HEK293 (cell line): ENCODE measurements around the gene ZNF536.

Experiments used
- ELK4 ChIP-seq: IDR thresholded peaks from 2 replicates; pipeline ENCODE4 v1.6.1; 2011; ENCODE audit warnings: mild to moderate bottlenecking, low read depth, low read length, borderline replicate concordance
- GLIS2 ChIP-seq: fragments of 450-650 bp; formaldehyde crosslinking; IDR thresholded peaks from 2 replicates; pipeline ENCODE4 v1.5.1; 2016; ENCODE audit warnings: missing biosample characterization, missing genetic modification characterization
- PRDM2 ChIP-seq: fragments of 450-650 bp; formaldehyde crosslinking; IDR thresholded peaks from 2 replicates; pipeline ENCODE4 v1.5.1; 2016; ENCODE audit warnings: missing biosample characterization, missing genetic modification characterization, borderline replicate concordance
- PRDM6 ChIP-seq: fragments of 450-650 bp; formaldehyde crosslinking; IDR thresholded peaks from 2 replicates; pipeline ENCODE4 v1.5.1; 2017; ENCODE audit warnings: missing biosample characterization, missing genetic modification characterization
- REPIN1 ChIP-seq: fragments of 450-650 bp; formaldehyde crosslinking; IDR thresholded peaks from 2 replicates; pipeline ENCODE4 v1.5.1; 2017; ENCODE audit warnings: missing biosample characterization, missing genetic modification characterization, low read depth
- SCRT1 ChIP-seq: fragments of 450-650 bp; formaldehyde crosslinking; IDR thresholded peaks from 2 replicates; pipeline ENCODE4 v1.5.1; 2016; ENCODE audit warnings: missing biosample characterization, missing genetic modification characterization, borderline replicate concordance
- SP2 ChIP-seq: fragments of 450-650 bp; formaldehyde crosslinking; IDR thresholded peaks from 2 replicates; pipeline ENCODE4 v1.5.1; 2016; ENCODE audit warnings: missing biosample characterization, missing genetic modification characterization
- ZIC2 ChIP-seq: fragments of 450-650 bp; formaldehyde crosslinking; IDR thresholded peaks from 2 replicates; pipeline ENCODE4 v1.5.1; 2016; ENCODE audit warnings: missing biosample characterization, missing genetic modification characterization
- ZNF140 ChIP-seq: fragments of 450-650 bp; formaldehyde crosslinking; IDR thresholded peaks from 2 replicates; pipeline ENCODE4 v1.5.1; 2016; ENCODE audit warnings: missing biosample characterization, missing genetic modification characterization
- ZNF23 ChIP-seq: fragments of 450-650 bp; formaldehyde crosslinking; IDR thresholded peaks from 2 replicates; pipeline ENCODE4 v1.5.1; 2016; ENCODE audit warnings: missing biosample characterization, missing genetic modification characterization, borderline replicate concordance
- ZNF24 ChIP-seq: fragments of 450-650 bp; formaldehyde crosslinking; IDR thresholded peaks from 2 replicates; pipeline ENCODE4 v1.5.1; 2016; ENCODE audit warnings: missing biosample characterization, missing genetic modification characterization
- ZNF302 ChIP-seq: fragments of 450-650 bp; formaldehyde crosslinking; IDR thresholded peaks from 2 replicates; pipeline ENCODE4 v1.5.1; 2016; ENCODE audit warnings: missing biosample characterization, missing genetic modification characterization, low read depth
- ZNF341 ChIP-seq: fragments of 450-650 bp; formaldehyde crosslinking; IDR thresholded peaks from 2 replicates; pipeline ENCODE4; 2016; ENCODE audit warnings: low read depth, missing biosample characterization, missing genetic modification characterization
- ZNF501 ChIP-seq: fragments of 450-650 bp; formaldehyde crosslinking; IDR thresholded peaks from 2 replicates; pipeline ENCODE4 v1.5.1; 2016; ENCODE audit warnings: missing biosample characterization, missing genetic modification characterization
- ZNF510 ChIP-seq: fragments of 450-650 bp; formaldehyde crosslinking; IDR thresholded peaks from 2 replicates; pipeline ENCODE4 v1.5.1; 2018; ENCODE audit warnings: mild to moderate bottlenecking, missing genetic modification characterization, missing biosample characterization; ENCODE audit not compliant: insufficient replicate concordance
- ZNF585B ChIP-seq: fragments of 450-650 bp; formaldehyde crosslinking; IDR thresholded peaks from 2 replicates; pipeline ENCODE4 v1.5.1; 2016; ENCODE audit warnings: missing biosample characterization, missing genetic modification characterization
- ZNF768 ChIP-seq: fragments of 450-650 bp; formaldehyde crosslinking; IDR thresholded peaks from 2 replicates; pipeline ENCODE4 v1.5.1; 2018; ENCODE audit warnings: missing biosample characterization, mild to moderate bottlenecking, missing genetic modification characterization
- ZSCAN30 ChIP-seq: fragments of 450-650 bp; IDR thresholded peaks from 2 replicates; pipeline ENCODE4 v1.5.1; 2018; ENCODE audit warnings: missing biosample characterization, mild to moderate bottlenecking, missing genetic modification characterization, moderate library complexity
- TF ChIP-seq, protein P1 (sequence below): fragments of 450-650 bp; formaldehyde crosslinking; IDR thresholded peaks from 2 replicates; pipeline ENCODE4 v1.5.1; 2017; ENCODE audit warnings: missing biosample characterization, missing genetic modification characterization
- TF ChIP-seq, protein P2 (sequence below): fragments of 450-650 bp; IDR thresholded peaks from 2 replicates; pipeline ENCODE4 v1.5.1; 2018; ENCODE audit warnings: missing biosample characterization, missing genetic modification characterization
- TF ChIP-seq, protein P3 (sequence below): fragments of 450-650 bp; IDR thresholded peaks from 2 replicates; pipeline ENCODE4 v1.5.1; 2018; ENCODE audit warnings: missing biosample characterization, mild to moderate bottlenecking, missing genetic modification characterization
- TF ChIP-seq, protein P4 (sequence below): fragments of 450-650 bp; formaldehyde crosslinking; IDR thresholded peaks from 2 replicates; pipeline ENCODE4 v1.5.1; 2016; ENCODE audit warnings: missing biosample characterization, missing genetic modification characterization, borderline replicate concordance

Gene ZNF536

GRCh38 chr19:30450100-30450499 lies 77.9 kb downstream of the ZNF536 start (continued):
- TF ChIP-seq, protein P1, sequence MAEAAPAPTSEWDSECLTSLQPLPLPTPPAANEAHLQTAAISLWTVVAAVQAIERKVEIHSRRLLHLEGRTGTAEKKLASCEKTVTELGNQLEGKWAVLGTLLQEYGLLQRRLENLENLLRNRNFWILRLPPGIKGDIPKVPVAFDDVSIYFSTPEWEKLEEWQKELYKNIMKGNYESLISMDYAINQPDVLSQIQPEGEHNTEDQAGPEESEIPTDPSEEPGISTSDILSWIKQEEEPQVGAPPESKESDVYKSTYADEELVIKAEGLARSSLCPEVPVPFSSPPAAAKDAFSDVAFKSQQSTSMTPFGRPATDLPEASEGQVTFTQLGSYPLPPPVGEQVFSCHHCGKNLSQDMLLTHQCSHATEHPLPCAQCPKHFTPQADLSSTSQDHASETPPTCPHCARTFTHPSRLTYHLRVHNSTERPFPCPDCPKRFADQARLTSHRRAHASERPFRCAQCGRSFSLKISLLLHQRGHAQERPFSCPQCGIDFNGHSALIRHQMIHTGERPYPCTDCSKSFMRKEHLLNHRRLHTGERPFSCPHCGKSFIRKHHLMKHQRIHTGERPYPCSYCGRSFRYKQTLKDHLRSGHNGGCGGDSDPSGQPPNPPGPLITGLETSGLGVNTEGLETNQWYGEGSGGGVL (tag by site-specific recombination), result peak; percentile 62
- TF ChIP-seq ELK4, result no peak
- TF ChIP-seq, protein P2, sequence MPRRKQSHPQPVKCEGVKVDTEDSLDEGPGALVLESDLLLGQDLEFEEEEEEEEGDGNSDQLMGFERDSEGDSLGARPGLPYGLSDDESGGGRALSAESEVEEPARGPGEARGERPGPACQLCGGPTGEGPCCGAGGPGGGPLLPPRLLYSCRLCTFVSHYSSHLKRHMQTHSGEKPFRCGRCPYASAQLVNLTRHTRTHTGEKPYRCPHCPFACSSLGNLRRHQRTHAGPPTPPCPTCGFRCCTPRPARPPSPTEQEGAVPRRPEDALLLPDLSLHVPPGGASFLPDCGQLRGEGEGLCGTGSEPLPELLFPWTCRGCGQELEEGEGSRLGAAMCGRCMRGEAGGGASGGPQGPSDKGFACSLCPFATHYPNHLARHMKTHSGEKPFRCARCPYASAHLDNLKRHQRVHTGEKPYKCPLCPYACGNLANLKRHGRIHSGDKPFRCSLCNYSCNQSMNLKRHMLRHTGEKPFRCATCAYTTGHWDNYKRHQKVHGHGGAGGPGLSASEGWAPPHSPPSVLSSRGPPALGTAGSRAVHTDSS (tag by site-specific recombination), result no peak
- TF ChIP-seq, protein P3, sequence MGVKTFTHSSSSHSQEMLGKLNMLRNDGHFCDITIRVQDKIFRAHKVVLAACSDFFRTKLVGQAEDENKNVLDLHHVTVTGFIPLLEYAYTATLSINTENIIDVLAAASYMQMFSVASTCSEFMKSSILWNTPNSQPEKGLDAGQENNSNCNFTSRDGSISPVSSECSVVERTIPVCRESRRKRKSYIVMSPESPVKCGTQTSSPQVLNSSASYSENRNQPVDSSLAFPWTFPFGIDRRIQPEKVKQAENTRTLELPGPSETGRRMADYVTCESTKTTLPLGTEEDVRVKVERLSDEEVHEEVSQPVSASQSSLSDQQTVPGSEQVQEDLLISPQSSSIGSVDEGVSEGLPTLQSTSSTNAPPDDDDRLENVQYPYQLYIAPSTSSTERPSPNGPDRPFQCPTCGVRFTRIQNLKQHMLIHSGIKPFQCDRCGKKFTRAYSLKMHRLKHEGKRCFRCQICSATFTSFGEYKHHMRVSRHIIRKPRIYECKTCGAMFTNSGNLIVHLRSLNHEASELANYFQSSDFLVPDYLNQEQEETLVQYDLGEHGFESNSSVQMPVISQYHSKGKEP (tag by site-specific recombination), result peak; percentile 64; the same call in 1 of the 2 replicates
- peak; percentile 89 for TF ChIP-seq SCRT1
- no peak for TF ChIP-seq ZNF23
- TF ChIP-seq ZNF341 (tag by site-specific recombination), result peak; percentile 95
- no peak for TF ChIP-seq ZNF501 (tag by site-specific recombination)
- peak; percentile 83 for TF ChIP-seq ZIC2 (tag by site-specific recombination)
- no peak for TF ChIP-seq ZNF24 (tag by site-specific recombination)
- TF ChIP-seq ZNF585B (tag by site-specific recombination), result no peak
- no peak for TF ChIP-seq ZNF140 (tag by site-specific recombination)
- no peak for TF ChIP-seq ZNF302
- TF ChIP-seq PRDM2 (tag by site-specific recombination), result no peak
- TF ChIP-seq GLIS2, result peak; percentile 65
- TF ChIP-seq ZNF768 (tag by site-specific recombination), result no peak
- TF ChIP-seq ZNF510 (tag by site-specific recombination), result no peak
- no peak for TF ChIP-seq SP2 (tag by site-specific recombination)
- TF ChIP-seq PRDM6 (tag by site-specific recombination), result 0 out of 2 replicates have a peak, but pooled peaks have one; percentile 31
- no peak for TF ChIP-seq REPIN1 (tag by site-specific recombination)
- TF ChIP-seq ZSCAN30 (tag by site-specific recombination), result peak; percentile 58; the same call in 1 of the 2 replicates
- TF ChIP-seq, protein P4, sequence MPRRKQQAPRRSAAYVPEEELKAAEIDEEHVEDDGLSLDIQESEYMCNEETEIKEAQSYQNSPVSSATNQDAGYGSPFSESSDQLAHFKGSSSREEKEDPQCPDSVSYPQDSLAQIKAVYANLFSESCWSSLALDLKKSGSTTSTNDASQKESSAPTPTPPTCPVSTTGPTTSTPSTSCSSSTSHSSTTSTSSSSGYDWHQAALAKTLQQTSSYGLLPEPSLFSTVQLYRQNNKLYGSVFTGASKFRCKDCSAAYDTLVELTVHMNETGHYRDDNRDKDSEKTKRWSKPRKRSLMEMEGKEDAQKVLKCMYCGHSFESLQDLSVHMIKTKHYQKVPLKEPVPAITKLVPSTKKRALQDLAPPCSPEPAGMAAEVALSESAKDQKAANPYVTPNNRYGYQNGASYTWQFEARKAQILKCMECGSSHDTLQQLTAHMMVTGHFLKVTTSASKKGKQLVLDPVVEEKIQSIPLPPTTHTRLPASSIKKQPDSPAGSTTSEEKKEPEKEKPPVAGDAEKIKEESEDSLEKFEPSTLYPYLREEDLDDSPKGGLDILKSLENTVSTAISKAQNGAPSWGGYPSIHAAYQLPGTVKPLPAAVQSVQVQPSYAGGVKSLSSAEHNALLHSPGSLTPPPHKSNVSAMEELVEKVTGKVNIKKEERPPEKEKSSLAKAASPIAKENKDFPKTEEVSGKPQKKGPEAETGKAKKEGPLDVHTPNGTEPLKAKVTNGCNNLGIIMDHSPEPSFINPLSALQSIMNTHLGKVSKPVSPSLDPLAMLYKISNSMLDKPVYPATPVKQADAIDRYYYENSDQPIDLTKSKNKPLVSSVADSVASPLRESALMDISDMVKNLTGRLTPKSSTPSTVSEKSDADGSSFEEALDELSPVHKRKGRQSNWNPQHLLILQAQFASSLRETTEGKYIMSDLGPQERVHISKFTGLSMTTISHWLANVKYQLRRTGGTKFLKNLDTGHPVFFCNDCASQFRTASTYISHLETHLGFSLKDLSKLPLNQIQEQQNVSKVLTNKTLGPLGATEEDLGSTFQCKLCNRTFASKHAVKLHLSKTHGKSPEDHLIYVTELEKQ (tag by site-specific recombination), result no peak
